ENCODE data around the gene SMIM33.
"Not testable (repeated sequence)": the region's sequence is repeated elsewhere in the genome, so short reads cannot be mapped to it uniquely, and the experiment has no call there.

SMIM33 gene

GRCh38 chr5:139470821-139471300 lies at the start of gene SMIM33:
Gene SMIM33 (plus strand): TSS chr5:139471004. CDS start chr5:139471122, 118 bp downstream.
- no peak for DNase-seq

DNA sequence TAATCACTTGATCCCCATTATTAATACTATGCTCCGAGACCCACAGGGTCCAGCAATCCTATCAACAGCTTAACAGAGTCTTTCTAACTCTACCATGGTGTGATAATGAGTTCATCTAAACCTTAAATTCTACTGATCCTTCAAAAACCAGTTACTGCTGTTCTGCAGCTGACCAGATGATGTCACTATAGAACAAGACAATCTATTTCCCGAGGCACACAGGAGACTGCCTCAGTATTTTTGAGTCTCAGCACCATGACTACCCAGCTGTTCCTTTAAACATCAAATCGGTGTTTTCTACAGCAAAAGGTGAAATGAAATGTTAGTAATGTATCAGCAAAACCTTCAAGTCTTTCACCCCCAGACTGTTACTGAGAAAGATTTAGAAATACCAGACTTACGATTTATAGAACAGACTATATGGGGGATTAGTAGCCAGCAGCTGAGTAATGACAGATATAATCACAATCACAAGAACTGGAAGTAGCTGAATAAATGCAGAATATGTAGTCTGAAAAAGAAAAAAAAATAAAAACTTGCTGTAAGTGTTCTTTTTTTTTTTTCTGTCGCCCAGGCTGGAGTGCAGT lies 48.4 kb upstream of the SMIM33 start:
- DNase-seq: peak; percentile 35

DNA sequence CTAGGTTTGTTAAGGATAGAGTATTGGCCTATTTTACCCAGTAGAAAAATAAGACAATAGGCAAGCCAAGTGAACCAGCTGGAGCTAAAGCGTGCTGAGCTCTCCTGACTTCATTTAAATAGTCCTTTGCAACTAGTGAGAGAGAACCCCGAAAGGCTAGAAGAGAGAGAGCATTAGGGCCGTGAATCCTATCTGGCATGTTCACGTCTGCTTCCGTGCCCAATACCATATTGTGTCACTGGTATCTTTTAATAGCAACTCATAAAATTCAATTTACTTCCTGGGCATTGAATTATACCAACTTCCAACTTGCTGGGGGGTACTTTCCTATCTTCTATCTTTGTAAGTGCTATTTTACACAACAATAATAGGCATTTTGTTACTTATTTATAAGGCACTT lies 45.3 kb upstream of the SMIM33 start:
- DNase-seq: no peak

- no peak for DNase-seq
Measured at GRCh38 chr5:139426203-139426885, 44.5 kb upstream of the SMIM33 start.

GRCh38 chr5:139430015-139430414 lies 40.8 kb upstream of the SMIM33 start:
- no peak for DNase-seq

DNA sequence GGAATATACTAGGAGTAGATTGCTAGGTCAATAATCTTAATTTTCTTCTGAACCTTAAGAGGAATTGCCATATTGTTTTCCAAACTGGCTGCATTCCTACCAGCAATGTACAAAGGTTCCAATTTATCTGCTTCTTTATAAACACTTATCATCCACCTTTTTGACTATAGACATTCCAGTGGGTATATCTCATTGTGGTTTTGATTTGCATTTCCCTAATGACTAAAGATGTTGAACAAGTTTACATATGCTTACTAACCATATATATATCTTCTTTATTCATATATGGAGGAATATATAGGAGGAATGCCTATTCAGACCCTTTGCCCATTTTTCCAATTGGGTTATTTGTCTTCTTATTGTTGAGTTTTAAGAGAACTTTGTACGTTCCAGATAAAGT lies 39.1 kb upstream of the SMIM33 start:
- no peak for DNase-seq

DNA sequence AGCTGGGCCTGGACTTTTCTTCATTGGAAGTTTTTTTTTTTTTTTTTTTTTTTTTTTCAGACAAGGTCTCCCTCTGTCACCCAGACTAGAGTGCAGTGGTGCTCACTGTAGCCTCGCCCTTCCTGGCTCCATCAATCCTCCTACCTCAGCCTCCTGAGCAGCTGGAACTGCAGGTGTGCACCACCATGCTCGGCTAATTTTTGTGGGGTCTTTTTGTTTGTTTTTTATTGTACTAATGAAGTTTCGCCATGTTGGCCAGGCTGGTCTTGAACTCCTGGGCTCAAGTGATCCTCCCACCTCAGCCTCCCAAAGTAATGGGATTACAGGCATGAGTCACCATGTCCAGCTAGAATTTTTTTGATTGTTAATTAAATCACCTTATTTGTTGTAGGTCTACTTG lies 35.1 kb upstream of the SMIM33 start:
- no peak for DNase-seq

DNA sequence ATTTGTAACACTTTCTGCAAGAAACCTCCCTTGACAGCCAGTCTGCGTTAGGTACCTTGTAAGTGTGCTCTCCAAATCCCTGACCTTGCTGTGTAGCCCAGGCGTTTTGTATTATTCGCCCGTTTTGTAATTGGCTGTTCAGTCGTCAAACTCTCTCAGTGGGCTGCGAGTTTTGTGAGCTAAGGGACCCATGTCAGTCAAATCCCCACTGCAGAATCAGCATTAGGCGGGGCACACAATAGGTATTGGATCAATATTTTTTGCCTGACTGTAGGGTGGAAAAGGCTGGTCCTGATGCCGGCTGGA lies 32.1 kb upstream of the SMIM33 start:
- DNase-seq: no peak

DNA sequence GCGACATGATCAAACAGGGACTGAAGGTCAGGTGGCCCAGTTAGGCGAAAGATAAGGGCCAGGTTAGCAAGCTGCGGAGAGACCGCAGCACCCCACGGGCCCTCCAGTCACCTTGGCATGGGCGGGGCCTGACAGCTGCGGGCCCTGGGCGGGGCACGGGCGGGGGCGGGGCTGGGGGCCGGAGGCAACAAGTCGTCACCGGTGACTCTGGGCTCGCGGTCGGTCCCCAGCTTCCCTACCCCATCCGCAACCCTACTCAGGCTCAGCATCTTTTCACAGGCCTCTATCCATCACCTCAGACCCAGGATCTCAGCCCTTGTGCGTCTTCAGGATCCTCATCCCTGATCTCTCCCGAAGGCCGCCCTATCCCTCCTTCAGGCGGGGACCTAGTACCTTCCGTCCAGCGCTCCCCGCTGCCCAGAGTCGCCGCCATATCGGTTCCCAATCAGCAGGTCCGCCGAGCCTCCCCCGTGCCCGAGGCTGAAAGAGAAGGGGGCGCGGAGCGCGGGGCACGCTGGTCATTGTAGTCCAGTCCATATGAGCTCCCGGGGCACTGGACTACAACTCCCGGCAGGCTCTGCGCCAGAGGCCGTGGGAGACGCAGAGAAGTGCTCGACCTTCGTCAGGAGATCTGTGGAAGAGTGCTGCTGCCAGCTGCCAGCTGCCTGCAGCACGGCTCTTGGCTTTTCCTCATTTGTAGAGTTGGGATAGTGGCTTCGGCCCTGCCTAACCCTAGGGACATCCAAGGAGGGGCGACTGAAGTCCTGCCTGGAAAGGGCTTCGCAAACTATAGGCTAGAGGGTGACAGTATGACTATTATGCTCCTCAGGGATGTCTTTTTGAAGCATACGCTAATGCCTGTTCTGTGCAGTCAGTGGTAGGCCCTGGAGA lies 31.5 kb upstream of the SMIM33 start, which contains the start of gene DNAJC18:
TSS of gene DNAJC18 (minus strand) at position 513 of the 891 bp plus-strand sequence. CDS start at position 433, 80 bp downstream.
- DNase-seq: peak; percentile 83

- not testable (repeated sequence) for DNase-seq
Measured at GRCh38 chr5:139440416-139440815, 30.4 kb upstream of the SMIM33 start.

DNA sequence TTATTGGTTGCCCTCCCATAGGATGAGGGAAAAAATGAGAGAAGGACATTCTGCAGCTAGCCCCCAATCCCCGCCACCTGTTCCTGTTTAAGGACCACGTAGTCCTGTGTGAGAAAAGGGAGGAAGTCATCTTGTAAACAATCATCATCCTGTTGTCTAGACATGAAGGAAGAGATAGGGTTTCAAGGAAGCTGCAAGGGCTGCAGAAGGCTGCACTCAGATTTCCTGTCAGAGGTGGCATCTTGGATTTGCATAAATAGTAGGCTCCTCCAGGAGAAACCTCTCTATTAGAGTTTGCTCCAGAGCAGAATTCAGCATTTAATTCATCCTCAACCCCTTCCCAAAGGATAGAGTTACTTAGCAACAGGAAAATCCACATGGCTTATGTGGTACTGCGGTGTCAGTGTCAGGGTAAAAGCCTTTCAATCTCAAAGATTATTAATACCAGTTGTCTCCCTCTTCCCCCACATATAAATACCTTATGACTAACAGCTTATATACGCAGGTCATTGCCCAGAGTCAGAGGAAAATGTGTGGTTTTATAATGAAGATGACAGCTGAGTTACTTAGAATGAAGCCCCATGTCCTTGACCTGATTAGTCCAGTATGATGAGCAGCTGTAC lies 26.9 kb upstream of the SMIM33 start:
- DNase-seq: no peak

- no peak for DNase-seq
Measured at GRCh38 chr5:139445325-139446170, 25.3 kb upstream of the SMIM33 start.

DNA sequence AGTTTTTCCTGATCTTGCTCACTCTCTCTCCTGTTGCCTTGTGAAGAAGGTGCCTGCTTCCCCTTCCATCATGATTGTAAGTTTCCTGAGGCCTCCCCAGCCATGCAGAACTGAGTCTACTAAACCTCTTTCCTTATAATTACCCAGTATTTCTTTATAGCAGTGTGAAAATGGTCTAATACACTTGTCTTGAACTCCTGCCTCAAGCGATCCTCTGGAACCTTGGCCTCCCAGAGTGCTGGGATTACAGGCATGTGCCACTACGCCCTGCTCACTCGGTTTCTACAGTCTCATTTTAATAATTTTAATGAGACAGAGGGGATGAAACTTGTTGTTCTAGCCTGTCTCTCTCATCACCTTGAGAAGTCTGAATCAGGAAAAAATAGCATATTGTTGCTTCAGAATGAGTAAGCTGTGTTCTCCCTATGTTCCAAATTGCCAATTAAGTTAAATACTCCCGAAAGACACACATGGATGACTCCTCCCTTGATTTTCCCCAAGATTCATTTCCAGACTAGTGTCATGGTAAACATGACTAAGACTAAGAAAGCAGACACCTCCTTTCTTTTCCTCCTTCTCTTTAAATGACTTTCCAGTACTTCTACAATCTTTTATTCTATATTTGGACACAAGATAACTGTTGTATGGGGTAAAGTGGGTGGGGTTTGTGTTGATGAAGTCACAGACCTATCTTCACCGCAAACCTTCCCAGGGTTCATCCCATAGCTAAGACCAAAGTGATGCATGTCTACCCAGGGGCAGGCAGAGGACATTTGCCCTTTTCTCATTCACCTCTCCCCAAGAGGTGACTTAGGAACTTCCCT lies 23.6 kb upstream of the SMIM33 start:
- no peak for DNase-seq

DNA sequence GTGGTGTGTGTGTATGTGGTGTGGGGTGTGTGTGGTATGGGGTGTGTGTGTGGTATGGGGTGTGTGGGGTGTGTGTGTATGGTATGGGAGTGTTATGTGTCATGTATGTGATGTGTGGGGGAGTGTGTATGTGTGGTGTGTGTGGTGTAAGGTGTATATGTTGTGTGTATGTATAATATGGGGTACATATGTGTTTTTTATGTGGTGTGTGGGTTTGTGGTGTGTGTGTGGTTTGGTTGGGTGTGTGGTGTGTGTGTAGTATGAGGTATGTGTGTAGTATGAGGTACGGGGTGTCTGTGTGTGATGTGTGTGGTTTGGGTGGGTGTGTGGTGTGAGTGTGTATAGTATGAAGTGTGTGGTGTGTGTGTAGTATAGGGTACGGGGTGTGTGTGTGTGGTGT lies 19.6 kb upstream of the SMIM33 start:
- no peak for DNase-seq

DNA sequence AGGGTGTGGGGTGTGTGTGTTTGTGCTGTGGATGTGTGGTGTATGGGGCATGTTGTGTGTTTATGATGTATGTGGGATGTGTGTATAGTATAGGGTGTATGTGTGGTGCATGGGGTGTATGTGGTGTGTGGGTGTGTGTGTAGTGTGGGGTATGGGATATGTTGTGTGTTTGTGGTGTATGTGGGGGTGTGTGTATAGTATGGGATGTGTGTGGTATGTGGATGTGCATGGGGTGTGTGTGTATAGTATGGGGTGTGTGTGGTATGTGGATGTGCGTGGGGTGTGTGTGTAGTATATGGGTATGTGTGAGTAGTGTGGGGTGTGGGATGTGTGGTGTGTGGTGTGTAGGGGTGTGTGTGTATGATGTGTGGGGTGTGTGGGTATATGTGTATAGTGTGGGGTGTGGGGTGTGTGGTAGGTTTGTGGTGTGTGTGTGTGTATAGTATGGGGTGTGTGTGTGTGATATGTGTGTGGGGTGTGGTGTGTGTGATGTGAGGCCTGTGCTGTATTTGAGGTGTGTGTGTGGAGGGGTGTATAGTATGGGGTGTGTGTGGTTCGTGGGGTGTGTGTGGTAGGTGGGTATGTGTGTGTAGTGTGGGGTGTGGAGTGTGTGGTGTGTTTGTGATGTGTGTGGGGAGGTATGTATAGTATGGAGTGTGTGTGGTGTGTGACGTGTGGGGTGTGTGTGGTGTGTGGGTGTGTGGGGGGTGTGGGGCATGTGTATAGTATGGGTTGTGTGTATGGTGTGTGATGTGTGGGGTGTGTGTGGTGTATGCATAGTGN lies 18.7 kb upstream of the SMIM33 start:
- no peak for DNase-seq

- no peak for DNase-seq
Measured at GRCh38 chr5:139453683-139454567, 16.9 kb upstream of the SMIM33 start.

GRCh38 chr5:139454568-139455290 lies 16.1 kb upstream of the SMIM33 start:
- no peak for DNase-seq

DNA sequence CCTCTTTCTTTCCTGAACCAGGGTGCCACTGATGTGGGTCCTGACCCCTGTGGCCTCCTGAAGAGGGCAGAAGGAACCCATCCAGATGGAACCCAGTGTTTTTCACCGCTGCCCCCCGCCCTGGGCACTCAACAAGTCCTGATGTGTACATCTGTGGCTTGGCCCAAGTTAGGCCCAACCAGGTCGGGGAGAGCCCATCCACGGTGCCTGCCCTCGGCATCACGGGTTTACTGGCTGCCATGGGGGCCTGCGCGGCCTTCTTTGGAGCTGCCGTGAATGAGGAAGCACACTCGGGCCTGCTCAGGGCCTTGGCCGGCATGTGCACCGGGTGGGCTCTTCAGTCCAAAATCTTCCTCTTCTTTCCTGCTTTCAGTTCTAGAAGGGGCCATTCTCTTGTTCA lies 14.0 kb upstream of the SMIM33 start:
- no peak for DNase-seq

DNA sequence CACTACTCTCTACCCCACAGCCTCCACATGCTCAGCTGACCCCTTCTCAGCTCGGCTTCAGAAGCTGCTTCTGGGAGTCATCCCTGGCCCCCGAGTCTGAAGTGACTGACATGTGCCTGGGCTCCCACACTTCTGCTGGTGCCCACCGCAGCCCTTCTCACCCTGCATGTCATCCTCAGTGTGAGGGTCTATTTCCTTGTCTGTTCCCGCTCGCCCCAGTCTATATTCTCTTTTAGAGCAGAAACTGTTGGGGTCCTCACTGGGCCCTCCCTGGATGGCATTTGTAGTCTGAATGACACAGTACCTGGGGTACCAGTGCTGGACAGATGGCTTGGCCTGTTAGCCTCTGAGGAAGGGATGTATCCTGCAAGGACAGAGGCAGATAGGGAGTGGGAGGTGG lies 13.6 kb upstream of the SMIM33 start:
- no peak for DNase-seq
